Subcutaneous adipose tissue (tissue), 4 donors: Measurements from ENCODE around the gene ARL6IP4. TPM values are rescaled to one million over a fixed set of nuclear protein-coding genes. Genes with fewer than 3 reads are reported as not detected.

ENCODE experiments used
- total RNA-seq, 4 donors: library from RNA; depleted of rRNA; stranded (reverse); fragments of >200 nt; gene quantifications; one replicate each; pipeline ENCODE4 v1.1.0, GENCODE V29; 2016
- TF ChIP-seq, protein P1 (sequence below): fragments of 450-650 bp; IDR thresholded peaks from one replicate; pipeline ENCODE4 v1.5.1; 2016; ENCODE audit warnings: low read depth, mild to moderate bottlenecking, control low read depth, antibody characterized with exemption, moderate library complexity

ARL6IP4 gene
- total RNA-seq, result 100 to 1,000 TPM in 3 of 4 donors, 10 to 100 TPM in 1; 73.9 to 274 (median 170) TPM

DNA sequence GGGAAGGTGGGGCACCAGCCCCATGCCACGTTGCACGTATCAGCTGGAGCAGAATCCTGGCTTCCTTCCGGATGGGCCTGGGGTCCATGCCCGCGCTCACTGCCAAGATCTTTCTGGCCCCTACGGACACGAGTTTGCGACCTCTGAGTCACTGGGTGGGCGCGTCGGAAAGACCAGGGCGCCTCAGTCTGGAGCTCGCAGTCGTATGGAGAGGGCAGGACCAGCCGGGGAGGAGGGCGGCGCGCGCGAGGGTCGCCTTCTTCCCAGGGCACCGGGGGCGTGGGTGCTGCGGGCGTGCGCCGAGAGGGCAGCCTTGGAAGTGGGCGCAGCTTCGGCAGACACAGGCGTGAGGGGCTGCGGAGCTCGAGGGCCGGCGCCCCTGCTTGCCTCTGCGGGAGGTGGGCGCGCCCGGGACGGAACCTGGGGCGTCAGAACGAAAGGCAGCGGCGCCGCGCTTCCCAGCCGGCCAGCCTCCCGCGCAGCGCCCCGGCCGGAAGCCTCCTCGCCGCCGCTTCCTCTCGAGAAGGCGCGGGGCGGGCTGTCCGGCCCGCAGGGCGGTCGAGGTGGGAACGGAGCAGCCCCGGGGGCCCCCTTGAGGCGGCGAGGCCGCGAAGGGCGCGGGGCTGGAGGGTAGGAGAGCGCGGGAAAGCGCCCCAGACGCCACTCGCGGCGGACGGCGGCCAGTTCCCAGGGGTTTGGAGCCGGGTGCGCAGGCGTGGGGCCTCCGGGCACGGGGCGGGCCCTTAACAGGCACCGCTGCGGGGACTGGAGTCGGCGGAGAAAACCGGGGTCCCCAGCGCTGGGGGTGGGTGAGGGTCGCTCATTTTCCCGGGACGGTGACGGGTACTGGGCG is at the start of gene ARL6IP4:
ARL6IP4 (plus strand) TSS at position 499 of the 853 bp plus-strand sequence. CDS start 459 bp downstream, outside the sequence.
- TF ChIP-seq, protein P1, sequence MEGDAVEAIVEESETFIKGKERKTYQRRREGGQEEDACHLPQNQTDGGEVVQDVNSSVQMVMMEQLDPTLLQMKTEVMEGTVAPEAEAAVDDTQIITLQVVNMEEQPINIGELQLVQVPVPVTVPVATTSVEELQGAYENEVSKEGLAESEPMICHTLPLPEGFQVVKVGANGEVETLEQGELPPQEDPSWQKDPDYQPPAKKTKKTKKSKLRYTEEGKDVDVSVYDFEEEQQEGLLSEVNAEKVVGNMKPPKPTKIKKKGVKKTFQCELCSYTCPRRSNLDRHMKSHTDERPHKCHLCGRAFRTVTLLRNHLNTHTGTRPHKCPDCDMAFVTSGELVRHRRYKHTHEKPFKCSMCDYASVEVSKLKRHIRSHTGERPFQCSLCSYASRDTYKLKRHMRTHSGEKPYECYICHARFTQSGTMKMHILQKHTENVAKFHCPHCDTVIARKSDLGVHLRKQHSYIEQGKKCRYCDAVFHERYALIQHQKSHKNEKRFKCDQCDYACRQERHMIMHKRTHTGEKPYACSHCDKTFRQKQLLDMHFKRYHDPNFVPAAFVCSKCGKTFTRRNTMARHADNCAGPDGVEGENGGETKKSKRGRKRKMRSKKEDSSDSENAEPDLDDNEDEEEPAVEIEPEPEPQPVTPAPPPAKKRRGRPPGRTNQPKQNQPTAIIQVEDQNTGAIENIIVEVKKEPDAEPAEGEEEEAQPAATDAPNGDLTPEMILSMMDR, result no peak

DNA sequence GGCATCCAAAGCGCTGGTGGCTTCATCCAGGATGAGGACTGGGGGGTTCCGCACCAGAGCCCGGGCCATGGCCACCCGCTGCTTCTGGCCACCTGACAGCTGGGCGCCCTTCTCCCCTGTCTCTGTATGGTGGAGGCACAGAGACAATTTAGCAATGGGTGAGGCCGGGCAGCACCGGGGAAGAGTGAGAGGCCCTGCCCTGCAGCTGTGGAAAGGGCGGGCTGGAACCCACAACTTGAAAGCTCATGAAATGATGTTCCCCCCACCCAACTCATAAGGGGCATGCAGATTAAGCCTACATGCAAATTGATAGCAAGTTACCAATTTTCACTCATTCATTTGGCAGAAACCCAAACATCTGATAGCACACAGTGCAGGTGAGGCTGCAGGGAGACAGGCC is 48.3 kb upstream of the ARL6IP4 start:
- TF ChIP-seq, protein P1, result no peak

DNA sequence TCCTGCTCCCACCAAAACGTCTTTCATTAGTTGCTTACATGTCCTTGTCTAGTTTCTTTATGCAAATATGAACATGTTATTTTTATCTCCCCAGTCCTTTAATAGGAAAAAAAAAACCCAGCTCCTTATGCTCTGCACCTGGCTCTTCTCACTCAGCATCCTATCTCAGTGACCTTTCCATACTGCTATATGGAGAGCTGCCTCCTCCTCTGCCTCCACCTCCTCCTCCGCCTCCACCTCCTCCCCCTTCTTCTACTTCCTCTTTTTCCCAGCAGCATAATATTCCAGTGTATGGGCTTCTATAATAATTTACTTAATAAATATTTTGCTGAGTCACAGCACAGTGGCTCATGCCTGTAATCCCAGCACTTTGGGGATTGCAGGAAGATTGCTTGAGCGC is 45.8 kb upstream of the ARL6IP4 start:
- TF ChIP-seq, protein P1, result no peak

DNA sequence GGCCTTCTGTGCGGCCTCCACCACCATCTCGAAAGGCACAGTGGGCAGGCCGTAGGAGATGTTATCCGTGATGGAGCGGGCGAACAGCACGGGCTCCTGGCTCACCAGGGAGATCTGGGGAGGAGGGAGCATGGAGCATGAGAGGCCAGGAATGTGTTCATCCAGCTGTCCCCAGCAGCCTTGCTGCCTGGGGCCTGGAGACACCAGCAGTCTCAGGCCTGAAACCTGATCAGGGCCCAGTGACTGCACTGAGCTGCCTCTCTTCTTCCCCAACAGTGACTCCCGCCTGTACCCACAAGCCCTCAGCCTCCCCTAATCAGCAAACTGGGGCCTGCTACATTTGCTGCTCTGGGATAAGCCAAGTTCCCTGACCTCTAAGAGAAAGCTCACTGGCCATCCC is 45.2 kb upstream of the ARL6IP4 start:
- TF ChIP-seq, protein P1, result no peak

DNA sequence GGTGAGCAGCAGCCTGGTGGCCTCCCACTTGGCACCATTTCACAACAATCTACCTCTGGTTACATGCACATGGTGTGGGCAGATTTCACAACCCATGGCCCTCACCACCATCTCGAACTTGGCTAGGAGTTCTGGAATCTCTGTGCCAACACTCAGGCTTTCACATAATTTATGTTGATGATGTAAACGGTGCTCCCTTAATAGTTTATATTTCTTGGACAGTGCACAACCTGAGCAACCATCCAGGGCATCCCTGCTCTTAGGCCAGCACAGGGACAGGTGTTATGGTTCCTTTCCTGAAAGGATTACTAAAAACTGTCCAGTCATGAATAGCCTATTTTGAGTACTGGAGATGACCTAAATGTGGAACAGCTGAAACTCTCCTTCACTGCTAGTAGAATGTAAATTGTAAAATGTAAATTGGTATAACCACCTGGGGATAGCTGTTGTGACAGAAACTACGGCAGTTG is 42.8 kb upstream of the ARL6IP4 start:
- TF ChIP-seq, protein P1, result no peak

DNA sequence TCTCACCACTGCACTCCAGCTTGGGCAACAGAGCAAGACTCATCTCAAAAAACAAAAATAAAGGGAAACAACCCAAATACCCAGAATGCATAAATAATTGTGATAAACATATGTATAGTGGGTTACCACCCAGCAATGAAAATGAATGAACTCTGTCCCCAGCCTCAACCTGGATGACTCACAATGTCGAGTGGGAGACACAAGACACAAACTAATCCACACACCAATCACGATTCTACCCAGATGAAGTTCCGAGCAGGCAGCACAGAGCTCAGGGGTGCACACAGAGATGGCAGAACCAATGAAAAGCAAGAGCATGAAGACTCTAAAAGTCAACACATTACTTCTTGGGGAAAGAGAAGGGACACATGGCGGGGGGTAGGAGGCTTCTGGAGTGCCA is 41.4 kb upstream of the ARL6IP4 start:
- TF ChIP-seq, protein P1, result no peak

DNA sequence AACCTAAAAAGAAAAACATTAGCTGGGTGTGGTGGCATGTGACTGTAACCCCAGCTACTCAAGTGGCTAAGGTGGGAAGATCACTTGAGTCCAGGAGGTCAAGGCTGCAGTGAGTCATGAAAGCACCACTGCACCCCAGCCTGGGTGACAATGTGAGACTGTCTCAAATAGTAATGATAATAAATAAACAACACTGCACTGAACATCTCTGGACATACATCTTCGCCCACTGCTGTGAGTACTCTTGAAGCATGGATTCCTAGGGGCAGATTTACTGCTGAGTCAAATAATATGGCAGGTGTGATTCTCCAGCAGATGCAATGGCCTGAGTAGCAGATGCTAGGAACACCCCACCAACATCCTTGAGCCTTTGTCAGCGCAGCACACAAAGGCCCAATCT is 37.8 kb upstream of the ARL6IP4 start:
- TF ChIP-seq, protein P1, result no peak
